ENCODE data around the gene DNAH8. TPM values are rescaled to one million over a fixed set of nuclear protein-coding genes. Genes with fewer than 3 reads are reported as not detected.

Gene DNAH8
- total RNA-seq, 1 experiment from 2014 or later, result not detected

DNA sequence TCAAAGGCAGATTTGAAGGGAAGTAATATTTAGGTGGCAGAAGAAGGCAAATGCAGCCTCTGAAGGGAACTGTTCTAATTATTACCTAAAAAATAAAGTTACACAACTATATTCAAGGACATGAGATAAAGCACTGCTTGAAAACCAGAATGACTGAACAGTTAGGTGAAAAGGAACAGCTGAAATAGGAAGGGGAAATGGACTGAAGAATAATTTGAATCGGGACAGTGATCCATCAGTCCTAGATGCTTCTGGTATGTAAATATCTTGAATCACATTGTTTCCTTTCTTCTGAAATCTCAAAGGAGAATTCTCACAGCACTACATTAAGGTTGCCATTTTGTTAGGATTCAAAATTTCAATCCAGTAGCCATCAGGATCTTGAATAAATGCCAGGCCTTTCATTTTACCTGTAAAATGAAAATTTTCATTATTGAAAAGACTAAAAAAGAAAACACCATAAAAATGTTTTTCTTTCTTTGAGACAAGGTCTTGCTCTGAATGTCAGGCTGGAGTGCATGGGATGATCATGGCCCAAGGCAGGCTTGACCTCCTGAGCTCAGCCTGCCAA lies 38.1 kb upstream of the DNAH8 start (continued):
- TF ChIP-seq, protein P1, sequence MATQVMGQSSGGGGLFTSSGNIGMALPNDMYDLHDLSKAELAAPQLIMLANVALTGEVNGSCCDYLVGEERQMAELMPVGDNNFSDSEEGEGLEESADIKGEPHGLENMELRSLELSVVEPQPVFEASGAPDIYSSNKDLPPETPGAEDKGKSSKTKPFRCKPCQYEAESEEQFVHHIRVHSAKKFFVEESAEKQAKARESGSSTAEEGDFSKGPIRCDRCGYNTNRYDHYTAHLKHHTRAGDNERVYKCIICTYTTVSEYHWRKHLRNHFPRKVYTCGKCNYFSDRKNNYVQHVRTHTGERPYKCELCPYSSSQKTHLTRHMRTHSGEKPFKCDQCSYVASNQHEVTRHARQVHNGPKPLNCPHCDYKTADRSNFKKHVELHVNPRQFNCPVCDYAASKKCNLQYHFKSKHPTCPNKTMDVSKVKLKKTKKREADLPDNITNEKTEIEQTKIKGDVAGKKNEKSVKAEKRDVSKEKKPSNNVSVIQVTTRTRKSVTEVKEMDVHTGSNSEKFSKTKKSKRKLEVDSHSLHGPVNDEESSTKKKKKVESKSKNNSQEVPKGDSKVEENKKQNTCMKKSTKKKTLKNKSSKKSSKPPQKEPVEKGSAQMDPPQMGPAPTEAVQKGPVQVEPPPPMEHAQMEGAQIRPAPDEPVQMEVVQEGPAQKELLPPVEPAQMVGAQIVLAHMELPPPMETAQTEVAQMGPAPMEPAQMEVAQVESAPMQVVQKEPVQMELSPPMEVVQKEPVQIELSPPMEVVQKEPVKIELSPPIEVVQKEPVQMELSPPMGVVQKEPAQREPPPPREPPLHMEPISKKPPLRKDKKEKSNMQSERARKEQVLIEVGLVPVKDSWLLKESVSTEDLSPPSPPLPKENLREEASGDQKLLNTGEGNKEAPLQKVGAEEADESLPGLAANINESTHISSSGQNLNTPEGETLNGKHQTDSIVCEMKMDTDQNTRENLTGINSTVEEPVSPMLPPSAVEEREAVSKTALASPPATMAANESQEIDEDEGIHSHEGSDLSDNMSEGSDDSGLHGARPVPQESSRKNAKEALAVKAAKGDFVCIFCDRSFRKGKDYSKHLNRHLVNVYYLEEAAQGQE (IDR thresholded peaks at IDR 0.05; ENCODE audit: low read depth), result no peak
- no peak for TF ChIP-seq ZNF274 (IDR thresholded peaks at IDR 0.05; ENCODE audit: low read depth, low read length)

DNA sequence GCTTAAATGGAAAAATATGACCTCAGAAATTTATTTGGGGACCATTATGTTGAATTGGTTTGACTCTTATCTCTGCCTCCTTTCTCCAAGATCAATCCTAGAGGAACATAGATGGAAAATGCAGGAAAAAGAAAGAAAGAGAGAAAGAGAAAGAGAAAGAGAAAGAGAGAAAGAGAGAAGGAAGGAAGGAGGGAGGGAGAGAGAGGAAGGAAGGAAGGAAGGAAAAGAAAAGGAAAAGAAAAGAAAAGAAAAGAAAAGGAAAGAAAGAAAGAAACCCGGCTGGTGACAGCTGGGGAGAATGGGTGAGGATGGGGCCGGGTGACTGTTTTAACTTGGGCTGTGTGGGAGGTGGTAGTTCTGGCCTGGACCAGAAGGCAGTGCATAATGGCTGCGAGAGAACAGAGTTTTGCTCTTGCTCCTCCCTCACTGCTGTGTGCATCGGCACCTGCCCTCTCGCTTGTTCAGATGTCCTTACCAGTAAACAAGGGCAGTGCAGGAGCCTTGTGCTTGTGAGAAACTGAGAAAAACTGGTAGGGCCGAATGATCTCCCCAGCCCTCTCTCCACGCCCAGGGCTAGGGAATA lies 36.8 kb upstream of the DNAH8 start:
- no peaks in the 10 kb centered on the region for H4K20me1 ChIP-seq (ENCODE audit: insufficient read depth)
- no peak overlapping the region for H3K27ac ChIP-seq (ENCODE audit: low read depth, low read length)
- no peak overlapping the region for H2AFZ ChIP-seq (ENCODE audit: low read depth, low read length, poor library complexity, severe bottlenecking)
- no peaks in the 10 kb centered on the region for H3K4me1 ChIP-seq (ENCODE audit: control insufficient read depth in 1 of 2, insufficient read depth in 2 of 2, low read length in 2 of 2)
- ATAC-seq (no peak), DNase-seq (ENCODE audit: low read depth, low spot score) (no peak)
- no peaks in the 10 kb centered on the region; the same call in 1 of the 2 replicates for H3K79me2 ChIP-seq (ENCODE audit: insufficient read depth, low read length)
- ChIA-PET POLR2A (interaction anchor here (1.0 kb wide), 1 partner anchor 25 kb away, joined by 4 read pairs; the partner anchor contains the start of gene GLO1), CTCF (no interaction called here), RAD21 (ENCODE audit: low non-redundant PET in 1 of 2, low total read pairs in 2 of 2, uncharacterized antibody in 2 of 2, unreplicated experiment in 2 of 2) (no interaction called here)
- no peaks in the 10 kb centered on the region for H3K27me3 ChIP-seq (ENCODE audit: insufficient read depth, low read length)
- peaks cover 34 to 38% of the 10 kb centered on the region in 2 experiments for H3K36me3 ChIP-seq (ENCODE audit: control insufficient read depth in 1 of 2, insufficient read depth in 2 of 2, low read length in 2 of 2)
- no peak overlapping the region for H3K4me2 ChIP-seq (ENCODE audit: low read length)
- intact Hi-C loops (cut with micrococcal nuclease), result loop anchor here (10.0 kb wide), 2 partner anchors 183 to 653 kb away; no protein-coding TSS in a partner anchor
- no peaks in the 10 kb centered on the region for H3K9me3 ChIP-seq (ENCODE audit: control insufficient read depth in 1 of 2, insufficient read depth in 1 of 2, low read depth in 1 of 2, low read length in 2 of 2)
- no TSS peak for BruUV-seq (replicated peaks)
- no peaks in the 10 kb centered on the region for H3K9me2 ChIP-seq (ENCODE audit: insufficient read depth)
- no peak overlapping the region for H3K9ac ChIP-seq (ENCODE audit: low read length)
- no peak overlapping the region for H3K4me3 ChIP-seq (replicated peaks in 1 of 2; ENCODE audit: low read depth in 1 of 2, low read length in 2 of 2)
- no peak for TF ChIP-seq CBX3 (IDR thresholded peaks at IDR 0.05; ENCODE audit: low read depth)
- TF ChIP-seq ZNF274 (IDR thresholded peaks at IDR 0.05; ENCODE audit: low read depth, low read length), result no peak
- TF ChIP-seq, protein P1 (IDR thresholded peaks at IDR 0.05; ENCODE audit: low read depth), result no peak
- no peak for TF ChIP-seq EZH2phosphoT487 (IDR thresholded peaks at IDR 0.05; ENCODE audit: borderline replicate concordance)
- TF ChIP-seq FOSL1 (IDR thresholded peaks at IDR 0.05; ENCODE audit: low read depth), result no peak
- TF ChIP-seq SRF (IDR thresholded peaks at IDR 0.05; ENCODE audit: low read depth), result no peak
- no peak for TF ChIP-seq EGR1 (IDR thresholded peaks at IDR 0.05; ENCODE audit: low read depth)
- TF ChIP-seq, protein P2, sequence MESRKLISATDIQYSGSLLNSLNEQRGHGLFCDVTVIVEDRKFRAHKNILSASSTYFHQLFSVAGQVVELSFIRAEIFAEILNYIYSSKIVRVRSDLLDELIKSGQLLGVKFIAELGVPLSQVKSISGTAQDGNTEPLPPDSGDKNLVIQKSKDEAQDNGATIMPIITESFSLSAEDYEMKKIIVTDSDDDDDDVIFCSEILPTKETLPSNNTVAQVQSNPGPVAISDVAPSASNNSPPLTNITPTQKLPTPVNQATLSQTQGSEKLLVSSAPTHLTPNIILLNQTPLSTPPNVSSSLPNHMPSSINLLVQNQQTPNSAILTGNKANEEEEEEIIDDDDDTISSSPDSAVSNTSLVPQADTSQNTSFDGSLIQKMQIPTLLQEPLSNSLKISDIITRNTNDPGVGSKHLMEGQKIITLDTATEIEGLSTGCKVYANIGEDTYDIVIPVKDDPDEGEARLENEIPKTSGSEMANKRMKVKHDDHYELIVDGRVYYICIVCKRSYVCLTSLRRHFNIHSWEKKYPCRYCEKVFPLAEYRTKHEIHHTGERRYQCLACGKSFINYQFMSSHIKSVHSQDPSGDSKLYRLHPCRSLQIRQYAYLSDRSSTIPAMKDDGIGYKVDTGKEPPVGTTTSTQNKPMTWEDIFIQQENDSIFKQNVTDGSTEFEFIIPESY (IDR thresholded peaks at IDR 0.05; ENCODE audit: extremely low read depth, insufficient replicate concordance, low read length), result no peak
- TF ChIP-seq, protein P3, sequence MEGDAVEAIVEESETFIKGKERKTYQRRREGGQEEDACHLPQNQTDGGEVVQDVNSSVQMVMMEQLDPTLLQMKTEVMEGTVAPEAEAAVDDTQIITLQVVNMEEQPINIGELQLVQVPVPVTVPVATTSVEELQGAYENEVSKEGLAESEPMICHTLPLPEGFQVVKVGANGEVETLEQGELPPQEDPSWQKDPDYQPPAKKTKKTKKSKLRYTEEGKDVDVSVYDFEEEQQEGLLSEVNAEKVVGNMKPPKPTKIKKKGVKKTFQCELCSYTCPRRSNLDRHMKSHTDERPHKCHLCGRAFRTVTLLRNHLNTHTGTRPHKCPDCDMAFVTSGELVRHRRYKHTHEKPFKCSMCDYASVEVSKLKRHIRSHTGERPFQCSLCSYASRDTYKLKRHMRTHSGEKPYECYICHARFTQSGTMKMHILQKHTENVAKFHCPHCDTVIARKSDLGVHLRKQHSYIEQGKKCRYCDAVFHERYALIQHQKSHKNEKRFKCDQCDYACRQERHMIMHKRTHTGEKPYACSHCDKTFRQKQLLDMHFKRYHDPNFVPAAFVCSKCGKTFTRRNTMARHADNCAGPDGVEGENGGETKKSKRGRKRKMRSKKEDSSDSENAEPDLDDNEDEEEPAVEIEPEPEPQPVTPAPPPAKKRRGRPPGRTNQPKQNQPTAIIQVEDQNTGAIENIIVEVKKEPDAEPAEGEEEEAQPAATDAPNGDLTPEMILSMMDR (IDR thresholded peaks at IDR 0.05 in 2 of 3, conservative IDR thresholded peaks at IDR 0.05 in 1 of 3; ENCODE audit: borderline replicate concordance in 1 of 3, insufficient read depth in 1 of 3, low read depth in 2 of 3, low read length in 2 of 3), result no peak
- no peak for TF ChIP-seq EZH2 (IDR thresholded peaks at IDR 0.05)
